CD4-positive, alpha-beta T cell treated with Interleukin-4 for 4 hours (primary cell): Measurements from ENCODE around the gene LCTL.
"Not testable (repeated sequence)": the region's sequence is repeated elsewhere in the genome, so short reads cannot be mapped to it uniquely, and the experiment has no call there.

Experiments used
- DNase-seq: peaks from one replicate; pipeline ENCODE4 v3.0.0-alpha.2; 2020

LCTL gene

DNA sequence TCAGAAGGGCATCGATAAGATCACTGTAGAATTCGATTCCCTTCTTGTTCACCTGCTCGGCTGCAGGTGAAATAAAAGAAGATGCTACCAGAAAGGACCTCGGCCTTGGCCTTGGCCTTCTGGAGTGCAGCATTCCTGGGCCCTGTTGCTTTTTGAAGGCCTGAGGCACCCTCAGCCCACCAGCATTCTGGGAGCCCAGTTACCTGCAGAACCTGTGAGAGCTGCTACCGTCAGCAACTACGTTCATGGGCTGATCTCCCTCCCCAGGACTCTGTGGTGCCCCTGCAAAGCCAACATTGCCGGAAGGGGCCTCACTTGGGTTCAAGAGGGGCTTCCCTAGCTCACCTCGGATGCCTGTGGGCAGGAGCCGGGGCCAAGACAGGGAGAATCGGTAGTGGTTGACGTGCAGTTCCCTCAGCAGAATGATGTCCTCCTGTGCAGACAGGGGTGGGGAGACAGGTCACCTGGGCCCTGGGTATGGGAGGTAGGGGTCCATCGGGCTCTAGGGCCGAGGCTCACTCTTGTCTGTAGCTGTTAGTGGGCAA is 2.2 kb downstream of the LCTL start:
- no peak for DNase-seq

- DNase-seq = no peak
Measured at GRCh38 chr15:66563126-66563525, 2.7 kb downstream of the LCTL start.

DNA sequence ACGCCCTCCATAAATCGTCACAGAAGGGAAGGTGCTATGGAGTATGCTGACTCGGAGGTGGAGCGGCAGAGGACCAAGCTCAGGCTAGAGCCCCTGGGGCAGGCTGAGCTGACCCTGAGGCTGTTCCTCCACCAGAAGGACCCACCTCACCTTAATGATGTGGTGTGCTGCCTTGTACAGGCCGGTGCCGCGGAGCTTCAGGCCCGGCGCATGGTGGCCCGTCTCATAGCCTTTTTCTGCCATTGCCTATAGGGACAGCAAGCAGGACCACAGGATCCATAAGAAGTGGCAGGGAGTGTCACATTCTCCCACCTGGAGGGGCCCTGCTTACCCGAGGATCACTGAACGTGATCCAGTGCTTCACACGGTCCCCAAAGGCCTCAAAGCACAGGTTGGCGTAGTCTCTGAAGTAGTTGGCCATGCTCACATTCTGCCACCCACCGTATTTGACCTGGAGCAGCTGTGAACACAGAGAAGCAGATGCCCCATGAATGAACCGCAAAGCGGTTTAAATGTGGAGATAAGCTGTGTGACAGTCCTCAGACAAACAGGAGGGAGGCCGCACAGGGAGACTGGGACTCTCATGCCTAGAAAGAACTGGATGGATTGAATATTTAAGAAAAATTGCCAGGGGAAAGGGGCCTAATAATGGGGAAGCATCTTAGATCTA is 4.8 kb downstream of the LCTL start:
- DNase-seq = no peak

DNA sequence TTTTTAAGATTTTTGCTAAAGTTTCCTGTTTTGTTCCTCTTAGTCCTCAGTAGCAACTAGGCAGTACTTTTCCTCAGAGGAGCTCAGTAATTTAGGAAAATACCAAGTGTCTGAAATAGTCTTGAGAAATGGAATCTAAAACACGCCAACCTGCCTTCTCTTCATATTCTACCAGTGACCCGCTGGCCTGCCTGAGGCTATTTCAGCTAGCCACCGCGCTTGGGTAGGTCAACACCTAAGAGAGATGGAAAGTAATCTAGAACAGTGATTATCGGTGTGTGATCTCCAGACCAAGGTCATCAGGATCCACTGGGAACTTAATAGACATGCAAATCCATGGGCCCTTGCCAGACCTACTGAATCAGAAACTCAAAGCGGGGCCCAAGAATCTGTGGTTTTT is 7.5 kb downstream of the LCTL start:
- DNase-seq = no peak

DNA sequence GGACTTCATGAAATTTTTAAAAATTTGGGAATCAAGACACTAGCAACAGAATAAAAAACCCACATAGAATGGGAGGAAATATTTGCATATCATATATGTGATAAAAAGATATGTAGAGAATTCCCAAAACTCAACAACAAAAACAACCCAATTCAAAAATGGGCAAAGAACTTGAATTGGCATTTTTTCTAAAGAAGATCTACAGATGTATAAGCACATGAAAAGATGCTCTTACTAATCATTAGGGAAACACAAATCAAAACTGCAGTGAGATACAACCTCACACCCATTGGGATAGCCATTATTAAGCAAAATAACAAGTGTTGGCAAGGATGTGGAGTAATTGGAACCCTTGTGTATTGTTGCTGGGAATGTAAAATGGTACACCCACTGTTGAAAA is 10.1 kb downstream of the LCTL start:
- no peak for DNase-seq

GRCh38 chr15:66545255-66545654 is 20.5 kb downstream of the LCTL start:
- DNase-seq = no peak

DNA sequence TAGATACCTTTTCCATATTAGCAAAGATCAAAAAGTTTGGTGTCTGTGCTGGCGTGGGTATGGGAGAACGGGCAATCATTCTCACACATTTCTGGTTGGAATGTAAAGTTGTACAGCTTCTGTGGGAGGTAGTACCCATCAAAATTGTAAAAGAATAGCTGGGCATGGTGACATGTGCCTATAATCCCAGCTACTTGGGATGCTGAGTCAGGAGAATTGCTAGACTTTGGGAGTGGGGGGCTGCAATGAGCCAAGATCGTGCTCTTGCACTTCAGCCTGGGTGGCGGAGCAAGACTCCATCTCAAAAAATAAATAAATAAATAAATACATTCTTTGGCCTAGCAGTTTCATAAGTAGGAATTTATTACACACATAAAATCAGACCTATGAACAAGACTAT is 22.9 kb downstream of the LCTL start:
- no peak for DNase-seq

DNA sequence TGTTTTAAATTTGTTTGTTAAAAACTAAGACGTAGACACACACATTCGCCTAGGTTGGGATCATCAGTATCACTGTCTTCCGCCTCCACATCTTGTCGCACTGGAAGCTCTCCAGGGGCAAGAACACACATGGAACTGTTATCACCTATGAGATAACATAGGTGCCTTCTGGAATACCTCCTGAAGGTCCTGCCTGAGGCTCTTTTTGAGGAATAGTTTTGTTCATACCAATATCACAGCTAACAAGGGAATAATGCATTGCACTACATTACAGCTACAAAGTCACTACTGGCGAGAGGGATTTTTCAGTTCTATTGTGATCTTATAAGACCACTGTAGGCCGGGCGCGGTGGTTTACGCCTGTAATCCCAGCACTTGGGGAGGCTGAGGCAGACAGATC is 30.7 kb downstream of the LCTL start:
- no peak for DNase-seq

GRCh38 chr15:66524838-66525237 is 41.0 kb downstream of the LCTL start:
- no peak for DNase-seq

DNA sequence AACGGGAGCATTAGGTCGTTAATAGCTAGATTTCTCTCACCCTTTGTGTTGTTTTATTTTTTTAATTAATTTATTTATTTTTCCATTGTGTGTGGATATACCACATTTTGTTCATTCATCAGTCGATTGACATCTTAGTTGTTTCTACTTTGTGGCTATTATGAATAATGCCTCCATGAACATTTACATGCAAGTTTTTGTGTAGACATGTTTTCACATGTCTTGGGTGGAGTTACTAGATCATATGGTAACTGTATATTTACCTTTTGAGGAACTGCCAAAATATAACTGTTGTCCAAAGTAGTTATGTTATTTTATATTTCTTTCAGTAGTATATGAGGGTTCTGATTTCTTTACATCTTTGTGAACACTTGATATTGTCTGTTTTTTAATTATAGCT is 41.9 kb downstream of the LCTL start:
- no peak for DNase-seq

DNA sequence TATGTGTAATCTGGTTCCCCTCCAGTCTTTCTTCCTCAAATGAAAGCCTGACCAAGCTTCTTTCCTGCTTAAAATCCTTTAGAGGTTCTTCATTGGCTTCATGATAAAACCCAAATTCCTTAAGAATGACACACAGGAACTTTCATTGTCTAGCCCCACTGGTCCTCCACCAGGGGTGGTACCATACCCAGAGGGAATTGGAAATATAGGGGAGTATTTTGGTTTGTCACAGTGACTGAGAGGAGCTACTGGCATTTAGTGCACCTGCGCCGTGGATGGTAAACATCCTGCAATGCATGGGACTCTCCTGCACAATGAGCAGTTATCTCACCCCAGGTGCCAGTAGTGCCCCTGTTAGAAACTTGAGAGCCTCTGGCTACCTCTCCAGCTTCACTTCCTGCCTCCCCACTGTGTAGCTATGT is 49.9 kb downstream of the LCTL start:
- no peak for DNase-seq

GRCh38 chr15:66514586-66514985 is 51.2 kb downstream of the LCTL start:
- no peak for DNase-seq

- DNase-seq = no peak
Measured at GRCh38 chr15:66508293-66508883, 57.4 kb downstream of the LCTL start.

DNA sequence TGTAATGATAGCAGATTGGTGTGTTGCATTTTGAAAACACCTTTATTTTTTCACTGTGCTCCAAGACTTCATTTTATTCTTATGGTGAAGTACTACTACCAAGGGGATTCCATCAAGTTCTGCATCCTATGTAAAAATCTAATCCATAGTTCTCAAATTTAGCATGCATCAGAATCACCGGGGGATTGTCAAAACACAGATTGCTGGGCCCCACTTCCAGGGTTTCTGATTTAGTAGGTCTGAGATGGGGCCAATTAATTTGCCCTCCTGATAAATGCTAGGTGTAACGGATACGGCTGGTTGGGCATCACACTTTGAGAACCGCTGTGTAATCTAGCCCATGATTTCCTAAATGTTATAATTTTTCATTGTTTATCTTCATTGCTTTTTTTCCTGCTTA is 60.0 kb downstream of the LCTL start:
- no peak for DNase-seq

GRCh38 chr15:66505430-66505811 is 60.4 kb downstream of the LCTL start:
- DNase-seq = no peak

DNA sequence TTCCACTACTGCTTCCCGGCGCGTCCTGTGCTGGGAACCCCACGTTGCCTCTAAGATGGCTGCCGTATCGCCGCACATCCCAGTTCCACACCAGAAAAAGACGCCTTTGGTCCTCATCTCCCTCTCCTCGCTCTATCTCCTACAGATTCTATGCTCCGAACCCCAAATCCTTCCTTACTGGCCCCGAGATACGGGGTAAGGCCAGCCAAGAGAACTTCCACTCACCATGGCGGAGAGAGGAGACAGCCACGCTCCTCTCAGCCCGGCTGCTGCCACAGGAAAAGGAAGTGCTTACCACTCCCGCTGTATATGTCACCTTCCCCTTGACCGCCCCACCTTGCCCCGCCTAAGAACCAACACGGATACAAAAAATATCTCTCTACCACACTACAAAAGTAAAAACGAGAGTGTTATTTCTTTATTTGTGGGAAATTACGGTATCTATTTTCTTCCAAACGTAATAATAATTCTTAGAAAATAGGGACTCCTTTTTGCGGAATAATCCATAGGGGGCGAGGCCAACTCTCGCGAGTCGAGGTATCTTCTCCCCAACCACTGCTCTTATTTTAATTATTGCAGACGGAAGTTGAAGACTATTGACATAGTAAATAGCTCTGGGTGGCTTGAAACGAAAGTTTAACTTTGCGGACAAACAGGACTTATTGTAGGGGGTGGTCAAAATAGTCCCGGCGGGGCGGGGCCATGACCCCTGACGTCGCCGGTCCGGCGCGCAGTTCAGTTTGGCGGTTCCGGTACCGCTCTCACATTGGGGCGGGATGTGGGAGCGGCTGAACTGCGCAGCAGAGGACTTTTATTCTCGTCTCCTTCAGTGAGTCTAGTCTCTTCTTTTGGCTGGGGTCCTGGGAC is 61.0 kb downstream of the LCTL start, which contains the start of the genes RPL4 and ZWILCH:
TSS of gene RPL4 (minus strand) at position 293 of the 867 bp plus-strand sequence. CDS start at position 228, 65 bp downstream.
TSS of gene ZWILCH (plus strand) at position 764 of the 867 bp plus-strand sequence. CDS start at position 777, 13 bp downstream.
- peak; percentile 86 for DNase-seq

DNA sequence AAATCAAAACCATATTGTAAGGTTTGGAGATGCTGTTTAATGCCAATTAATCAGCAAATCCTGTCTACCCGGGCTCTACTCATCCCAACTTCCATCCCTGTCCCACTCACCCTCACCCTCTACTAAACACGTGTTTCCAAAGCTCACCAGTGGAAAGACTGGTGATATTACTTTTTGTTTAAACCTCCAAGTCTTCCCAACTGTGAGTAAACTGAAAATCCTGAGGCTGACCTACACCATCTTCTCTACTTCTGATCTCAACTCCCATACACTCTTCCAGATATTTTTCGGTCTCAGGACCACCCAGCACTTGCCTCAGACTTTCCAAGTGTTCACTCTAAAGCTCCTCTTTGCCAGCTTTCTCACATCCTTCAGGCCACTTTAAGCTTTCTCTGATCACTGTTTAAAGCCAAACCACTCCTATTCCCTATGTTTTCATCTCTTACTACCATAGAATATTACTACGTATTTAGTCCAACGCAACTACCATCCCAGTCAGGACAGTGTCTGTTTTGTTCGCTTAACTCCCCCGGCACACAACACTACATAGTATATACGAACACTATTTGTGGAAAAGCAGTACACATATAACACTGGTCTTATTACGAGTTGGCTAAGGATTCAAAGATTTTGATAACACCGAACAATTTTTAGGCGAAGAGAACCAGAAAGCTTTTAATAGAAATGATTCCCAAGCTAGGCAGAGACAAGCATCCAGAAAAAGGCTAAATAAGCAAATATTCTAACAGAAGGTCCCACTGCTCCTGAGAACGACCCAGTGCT is 61.8 kb downstream of the LCTL start:
- DNase-seq = no peak

- not testable (repeated sequence) for DNase-seq
Measured at GRCh38 chr15:66503041-66503648, 62.7 kb downstream of the LCTL start.

DNA sequence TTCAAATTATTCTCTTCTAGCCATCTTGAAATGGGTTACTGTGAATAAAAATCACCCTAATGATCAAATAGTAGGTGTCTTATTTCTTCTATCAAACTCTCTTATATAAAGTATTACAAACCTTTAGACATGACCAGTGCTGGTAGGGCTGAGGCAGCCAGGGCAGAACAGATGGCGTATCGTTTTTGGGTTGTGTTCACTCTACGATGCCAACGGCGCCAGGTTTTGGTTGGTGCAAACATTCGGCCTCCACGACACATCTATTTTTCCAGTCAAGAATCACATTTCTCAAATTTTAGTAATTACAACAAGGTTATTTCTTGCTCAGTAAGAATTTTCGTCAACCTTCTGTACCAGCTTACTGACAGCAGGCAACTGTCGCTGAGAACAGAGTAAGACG is 63.3 kb downstream of the LCTL start:
- no peak for DNase-seq

DNA sequence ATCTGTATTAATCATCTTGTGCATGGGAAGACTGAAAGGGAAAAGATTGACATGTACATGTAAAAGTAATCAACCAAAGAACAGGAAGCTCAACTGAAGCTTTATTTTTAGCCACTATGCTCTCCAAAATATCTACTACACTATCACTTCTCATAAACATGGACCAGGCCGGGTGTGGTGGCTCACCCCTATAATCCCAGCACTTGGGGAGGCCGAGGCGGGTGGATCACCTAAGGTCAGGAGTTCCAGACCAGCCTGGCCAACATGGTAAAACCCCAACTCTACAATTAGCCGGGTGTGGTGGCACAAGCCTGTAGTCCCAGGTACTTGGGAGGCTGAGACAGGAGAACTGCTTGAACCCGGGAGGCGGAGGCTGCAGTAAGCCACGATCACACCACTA is 65.5 kb downstream of the LCTL start:
- not testable (repeated sequence) for DNase-seq

DNA sequence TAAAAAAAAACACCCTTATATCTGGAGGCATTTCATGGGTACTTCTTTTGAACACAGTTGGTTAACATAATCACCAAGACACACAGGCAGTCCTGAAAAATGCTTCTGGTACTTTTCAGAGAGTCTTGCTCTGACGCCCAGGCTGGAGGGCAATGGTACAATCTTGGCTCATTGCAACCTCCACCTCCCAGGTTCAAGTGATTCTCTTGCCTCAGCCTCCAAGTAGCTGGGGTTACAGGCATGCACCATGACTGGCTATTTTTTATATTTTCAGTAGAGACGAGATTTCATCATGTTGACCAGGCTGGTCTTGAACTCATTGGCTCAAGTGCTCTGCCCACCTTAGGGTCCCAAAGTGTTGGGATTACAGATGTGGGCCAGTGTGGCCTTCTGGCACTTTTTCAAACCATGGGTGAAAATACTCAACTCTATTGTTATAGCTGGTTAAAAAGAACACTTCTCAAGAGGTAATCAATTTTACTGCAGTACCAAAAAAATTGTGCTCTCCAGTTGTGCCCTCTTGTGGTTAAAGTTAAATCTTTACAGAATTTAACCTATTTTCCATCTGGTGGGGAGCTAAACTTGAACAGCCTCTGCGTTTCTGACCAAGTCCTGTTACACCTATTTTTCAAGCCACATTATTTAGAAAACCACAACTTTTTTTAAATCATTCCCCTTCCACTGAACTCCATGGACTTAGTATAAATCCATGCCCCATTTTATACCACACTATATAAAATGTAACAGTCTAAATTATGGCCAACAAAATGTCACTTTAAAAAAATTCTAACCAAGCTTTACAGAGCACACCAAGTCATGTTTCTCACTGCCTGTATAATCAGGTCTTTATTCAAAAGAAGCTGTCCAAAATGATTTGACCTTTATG is 67.1 kb downstream of the LCTL start:
- peak; percentile 52 for DNase-seq
